ENCODE data around the gene PAK1.
A peak's percentile ranks its signal among the peaks of the same experiment; 100 is the strongest.

Gene PAK1

DNA sequence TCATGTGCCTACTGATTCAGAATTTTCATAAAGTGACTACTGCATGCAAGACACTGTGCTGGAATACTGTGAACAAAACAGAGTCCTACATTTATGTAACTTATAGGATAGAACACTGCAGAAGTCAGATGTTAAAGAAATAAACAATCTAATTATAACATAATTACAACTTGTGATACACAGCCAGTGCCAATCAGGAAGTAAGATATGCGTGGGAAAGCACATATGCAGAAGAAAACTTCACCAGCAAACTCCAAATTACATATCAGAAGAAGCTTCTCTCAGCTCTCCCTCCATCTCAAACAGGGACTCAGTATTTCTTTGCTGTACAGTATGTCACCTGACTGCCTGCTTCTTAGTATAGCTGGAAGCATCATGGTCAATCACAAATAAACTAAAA lies 37.4 kb downstream of the PAK1 start:
- DNase-seq (ENCODE audit: low read depth, low spot score) = no peak

DNA sequence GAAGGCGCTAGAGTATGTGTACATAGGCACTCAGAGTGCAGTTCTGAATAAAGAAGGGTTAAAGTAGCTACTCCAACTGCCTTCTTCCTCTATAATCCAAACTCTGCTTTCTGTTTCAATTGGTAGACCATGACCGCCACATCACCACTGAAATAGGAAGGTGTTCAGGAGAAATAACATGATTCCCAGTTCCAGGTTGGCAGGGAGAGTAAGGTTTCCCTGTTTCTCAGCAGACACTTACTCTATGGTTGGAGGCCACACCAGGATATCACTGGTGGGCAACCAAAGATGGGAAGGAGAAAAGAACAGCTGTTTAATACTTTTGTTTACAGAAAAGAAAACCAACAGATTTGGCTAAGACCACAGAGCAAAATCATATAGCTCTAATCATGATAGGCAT lies 37.9 kb downstream of the PAK1 start:
- DNase-seq (ENCODE audit: low read depth, low spot score) = no peak

GRCh38 chr11:77431813-77432212 lies 42.1 kb downstream of the PAK1 start:
- no peak for DNase-seq (ENCODE audit: low read depth, low spot score)

DNA sequence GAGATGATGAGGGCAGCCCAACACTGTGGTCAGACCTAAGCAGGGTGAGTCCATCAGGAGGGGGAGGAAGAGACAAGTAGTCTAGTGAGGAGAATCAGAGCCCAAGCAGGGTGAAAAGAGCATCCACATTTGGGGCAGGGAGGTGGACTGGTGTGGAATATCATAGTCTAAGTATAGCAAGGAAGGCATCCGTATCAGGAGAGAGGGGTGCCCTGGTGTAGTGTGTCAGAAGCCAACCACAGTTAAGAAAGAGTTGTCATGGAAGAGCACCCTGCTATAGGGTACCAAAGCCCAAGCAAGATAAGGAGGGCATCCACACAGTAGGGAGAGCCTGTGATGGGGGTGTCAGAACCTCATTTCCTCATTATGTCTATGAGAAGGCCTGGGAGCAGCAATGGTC lies 45.3 kb downstream of the PAK1 start:
- DNase-seq (ENCODE audit: low read depth, low spot score) = no peak

- DNase-seq (ENCODE audit: low read depth, low spot score) = no peak
Measured at GRCh38 chr11:77425346-77425745, 48.5 kb downstream of the PAK1 start.

DNA sequence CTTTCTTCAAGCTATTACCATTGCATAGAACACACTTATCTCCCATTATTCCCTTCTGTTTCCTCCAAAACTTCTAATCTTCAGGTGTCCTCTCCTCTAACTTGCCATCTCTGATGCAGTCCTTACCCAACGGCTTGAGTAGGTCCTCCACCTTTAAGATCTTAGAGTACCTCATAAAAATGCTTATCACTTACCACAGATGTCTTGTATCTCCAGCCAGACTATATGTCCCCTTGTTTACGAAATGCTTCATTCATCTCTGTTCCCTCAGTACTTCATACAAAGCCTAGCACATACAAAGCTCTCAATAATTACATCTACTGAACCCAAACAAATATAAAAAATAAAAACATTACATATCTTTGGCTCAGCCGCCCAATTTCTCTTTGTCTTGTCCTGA lies 49.2 kb downstream of the PAK1 start:
- DNase-seq (ENCODE audit: low read depth, low spot score) = no peak

- no peak for DNase-seq (ENCODE audit: low read depth, low spot score)
Measured at GRCh38 chr11:77423624-77424023, 50.3 kb downstream of the PAK1 start.

- DNase-seq (ENCODE audit: low read depth, low spot score) = no peak
Measured at GRCh38 chr11:77422687-77423086, 51.2 kb downstream of the PAK1 start.

GRCh38 chr11:77421041-77421723 lies 52.7 kb downstream of the PAK1 start:
- DNase-seq (ENCODE audit: low read depth, low spot score) = no peak

GRCh38 chr11:77418971-77419597 lies 54.8 kb downstream of the PAK1 start:
- no peak for DNase-seq (ENCODE audit: low read depth, low spot score)

DNA sequence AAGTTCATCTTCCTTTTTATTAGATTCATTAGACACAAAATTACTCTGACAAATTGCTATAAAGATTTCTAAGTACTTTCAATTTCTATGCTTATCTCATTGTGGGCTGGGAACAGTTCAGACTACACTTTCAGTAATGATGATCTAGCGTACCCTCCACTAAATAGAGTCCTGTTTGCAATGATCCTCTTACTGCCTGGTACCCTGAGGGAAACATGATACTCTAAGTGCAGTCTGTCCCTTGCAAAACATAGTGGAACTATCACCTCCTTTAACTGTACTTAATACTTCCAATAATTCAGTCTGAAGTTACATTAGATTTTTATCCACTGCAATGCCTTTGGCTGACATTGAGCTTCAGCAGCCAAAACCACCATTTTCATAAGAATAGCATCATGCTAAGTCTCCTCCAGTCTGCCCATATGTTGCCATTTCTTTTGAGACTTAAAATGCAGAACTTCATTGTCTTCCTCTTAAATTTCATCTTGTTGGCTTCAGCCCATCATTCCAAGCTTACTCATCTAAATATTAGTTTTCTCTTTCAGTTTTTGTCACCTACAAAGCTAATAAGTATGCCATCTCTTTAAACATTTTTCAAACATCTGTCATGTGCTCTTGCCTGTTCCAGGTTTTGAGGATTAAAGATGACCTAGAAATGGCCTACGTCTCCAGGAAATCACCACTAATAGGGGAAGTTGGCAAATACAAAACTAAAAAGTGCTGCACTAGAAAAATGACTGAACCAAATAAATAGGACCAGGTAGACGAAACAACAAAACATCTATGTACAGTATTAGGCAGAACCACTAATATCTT lies 55.5 kb downstream of the PAK1 start:
- no peak for DNase-seq (ENCODE audit: low read depth, low spot score)

- no peak for DNase-seq (ENCODE audit: low read depth, low spot score)
Measured at GRCh38 chr11:77416357-77416756, 57.5 kb downstream of the PAK1 start.

DNA sequence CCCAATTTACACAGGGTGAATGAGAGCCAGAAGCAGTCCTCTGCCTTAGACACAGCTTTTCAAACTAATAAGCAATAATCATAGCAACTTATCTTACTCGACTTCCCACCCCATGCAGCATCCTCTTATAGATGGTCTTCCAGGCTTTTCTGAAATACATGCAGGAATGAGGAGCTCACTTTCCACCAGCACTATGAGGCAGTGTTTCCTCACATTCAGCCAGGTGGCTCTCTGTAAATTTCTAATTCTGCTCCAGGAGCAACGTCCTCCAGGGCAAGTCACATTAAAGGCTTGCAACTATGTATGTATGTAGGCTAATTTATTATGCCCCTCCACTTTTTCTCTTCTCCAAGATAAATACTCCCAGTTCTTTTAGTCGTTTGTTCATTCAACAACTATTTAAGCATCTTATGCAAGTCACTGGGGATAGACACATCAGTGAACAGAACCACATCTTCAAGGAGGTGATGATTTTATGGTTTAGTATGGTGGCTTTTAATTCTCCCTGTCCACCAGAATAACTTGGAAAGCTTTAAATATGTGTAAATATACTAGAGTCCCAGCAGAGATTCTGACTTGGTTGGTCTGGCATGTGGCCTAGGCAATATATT lies 59.9 kb downstream of the PAK1 start:
- DNase-seq (ENCODE audit: low read depth, low spot score) = no peak

DNA sequence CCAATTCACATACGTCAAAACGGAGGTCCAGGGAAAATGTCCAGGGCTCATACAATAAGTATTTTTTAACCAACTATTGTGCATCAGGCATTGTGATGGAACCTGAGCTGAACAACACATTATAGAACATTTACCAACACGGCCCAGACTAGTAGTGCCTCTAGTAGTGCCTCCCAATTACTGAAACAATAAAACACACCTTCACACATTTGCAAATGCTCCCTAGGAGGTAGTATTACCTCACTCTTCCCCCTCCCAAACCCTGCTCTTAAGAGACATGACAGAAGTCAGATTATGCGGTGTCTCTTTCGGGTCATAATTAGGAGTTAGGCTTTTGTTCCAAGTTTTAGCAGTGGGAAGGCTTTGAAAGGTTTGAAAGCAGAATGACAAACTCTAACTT lies 61.1 kb downstream of the PAK1 start:
- no peak for DNase-seq (ENCODE audit: low read depth, low spot score)

GRCh38 chr11:77411717-77412441 lies 62.0 kb downstream of the PAK1 start:
- peak; percentile 74 for DNase-seq (ENCODE audit: low read depth, low spot score)

- DNase-seq (ENCODE audit: low read depth, low spot score) = no peak
Measured at GRCh38 chr11:77411137-77411707, 62.7 kb downstream of the PAK1 start.

- DNase-seq (ENCODE audit: low read depth, low spot score) = no peak
Measured at GRCh38 chr11:77410076-77410827, 63.6 kb downstream of the PAK1 start.

- no peak for DNase-seq (ENCODE audit: low read depth, low spot score)
Measured at GRCh38 chr11:77409046-77409445, 64.8 kb downstream of the PAK1 start.

GRCh38 chr11:77407613-77408012 lies 66.3 kb downstream of the PAK1 start:
- DNase-seq (ENCODE audit: low read depth, low spot score) = peak; percentile 22

DNA sequence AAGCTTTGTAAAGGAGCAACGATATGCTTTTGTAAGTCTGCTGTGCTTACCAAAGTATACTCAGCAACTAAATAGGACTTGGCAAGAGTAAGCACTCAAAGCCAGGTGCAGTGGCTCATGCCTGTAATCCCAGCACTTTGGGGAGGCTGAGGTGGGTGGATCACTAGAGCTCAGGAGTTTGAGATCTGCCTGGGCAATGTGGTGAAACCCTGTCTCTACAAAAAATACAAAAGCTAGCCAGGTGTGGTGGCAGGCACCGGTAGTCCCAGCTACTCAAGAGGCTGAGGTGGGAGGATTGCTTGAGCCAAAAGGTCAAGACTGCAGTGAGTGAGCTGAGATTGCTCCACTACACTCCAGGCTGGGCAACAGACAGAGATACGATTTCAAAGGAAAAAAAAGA lies 67.5 kb downstream of the PAK1 start:
- DNase-seq (ENCODE audit: low read depth, low spot score) = no peak

DNA sequence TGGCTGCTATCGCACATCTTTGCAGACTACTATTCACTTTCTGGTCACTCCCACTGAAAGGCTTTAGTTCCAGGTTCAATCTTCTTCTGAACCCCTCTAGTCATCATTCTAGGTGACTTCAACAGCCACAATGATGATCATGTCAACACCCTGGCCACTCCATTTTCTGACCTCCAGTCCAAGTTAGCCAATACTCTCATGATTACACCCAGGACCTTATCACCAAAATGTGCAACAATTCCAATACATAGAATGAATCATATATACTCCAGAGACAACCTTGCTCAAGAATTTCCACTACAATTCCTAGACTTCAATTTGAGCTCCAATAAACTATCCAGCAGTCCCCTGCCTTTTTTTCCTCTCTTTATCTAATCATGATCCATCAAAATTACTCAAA lies 70.7 kb downstream of the PAK1 start:
- DNase-seq (ENCODE audit: low read depth, low spot score) = no peak

All from brain pericyte (primary cell).